ENCODE results near the gene TMEM107.
A peak's percentile ranks its signal among the peaks of the same experiment; 100 is the strongest.

Gene TMEM107

DNA sequence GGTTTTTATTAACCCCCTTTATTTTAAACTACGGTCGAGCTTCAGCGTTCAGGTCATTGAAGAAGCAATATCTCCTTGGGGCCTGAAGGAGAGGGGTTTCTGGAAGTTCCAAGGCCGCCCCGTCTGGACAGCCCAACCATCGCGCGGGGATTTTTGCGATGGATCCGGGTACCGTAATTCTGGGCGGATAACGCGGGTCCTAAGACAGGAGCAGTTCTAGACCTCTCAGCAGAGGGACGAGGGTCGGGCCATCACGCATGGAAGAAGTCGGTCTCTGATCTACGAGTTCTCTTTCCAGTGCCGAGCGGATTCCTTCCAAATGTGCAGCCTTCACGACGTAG, 10.2 kb upstream of the TMEM107 start:
- TF ChIP-seq, protein P1, sequence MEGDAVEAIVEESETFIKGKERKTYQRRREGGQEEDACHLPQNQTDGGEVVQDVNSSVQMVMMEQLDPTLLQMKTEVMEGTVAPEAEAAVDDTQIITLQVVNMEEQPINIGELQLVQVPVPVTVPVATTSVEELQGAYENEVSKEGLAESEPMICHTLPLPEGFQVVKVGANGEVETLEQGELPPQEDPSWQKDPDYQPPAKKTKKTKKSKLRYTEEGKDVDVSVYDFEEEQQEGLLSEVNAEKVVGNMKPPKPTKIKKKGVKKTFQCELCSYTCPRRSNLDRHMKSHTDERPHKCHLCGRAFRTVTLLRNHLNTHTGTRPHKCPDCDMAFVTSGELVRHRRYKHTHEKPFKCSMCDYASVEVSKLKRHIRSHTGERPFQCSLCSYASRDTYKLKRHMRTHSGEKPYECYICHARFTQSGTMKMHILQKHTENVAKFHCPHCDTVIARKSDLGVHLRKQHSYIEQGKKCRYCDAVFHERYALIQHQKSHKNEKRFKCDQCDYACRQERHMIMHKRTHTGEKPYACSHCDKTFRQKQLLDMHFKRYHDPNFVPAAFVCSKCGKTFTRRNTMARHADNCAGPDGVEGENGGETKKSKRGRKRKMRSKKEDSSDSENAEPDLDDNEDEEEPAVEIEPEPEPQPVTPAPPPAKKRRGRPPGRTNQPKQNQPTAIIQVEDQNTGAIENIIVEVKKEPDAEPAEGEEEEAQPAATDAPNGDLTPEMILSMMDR (IDR thresholded peaks at IDR 0.05; ENCODE audit: insufficient read depth, low read length, missing control alignments), result no peak
- H3K4me3 ChIP-seq (ENCODE audit: low read depth, low read length), result peak overlapping the region; percentile 85
- CTCF ChIA-PET, result interaction anchor here (0.8 to 2.7 kb wide), 6 partner anchors 15 to 126 kb away, joined by 3 to 13 read pairs (median 3); partner anchors contain the start of gene ALOXE3
- DNase-seq (ENCODE audit: low read depth, low spot score), result no peak
- POLR2A ChIA-PET, result interaction anchor here (1.2 to 3.7 kb wide), 5 partner anchors 10 to 39 kb away, joined by 3 to 29 read pairs (median 6); partner anchors contain the start of gene TMEM107

DNA sequence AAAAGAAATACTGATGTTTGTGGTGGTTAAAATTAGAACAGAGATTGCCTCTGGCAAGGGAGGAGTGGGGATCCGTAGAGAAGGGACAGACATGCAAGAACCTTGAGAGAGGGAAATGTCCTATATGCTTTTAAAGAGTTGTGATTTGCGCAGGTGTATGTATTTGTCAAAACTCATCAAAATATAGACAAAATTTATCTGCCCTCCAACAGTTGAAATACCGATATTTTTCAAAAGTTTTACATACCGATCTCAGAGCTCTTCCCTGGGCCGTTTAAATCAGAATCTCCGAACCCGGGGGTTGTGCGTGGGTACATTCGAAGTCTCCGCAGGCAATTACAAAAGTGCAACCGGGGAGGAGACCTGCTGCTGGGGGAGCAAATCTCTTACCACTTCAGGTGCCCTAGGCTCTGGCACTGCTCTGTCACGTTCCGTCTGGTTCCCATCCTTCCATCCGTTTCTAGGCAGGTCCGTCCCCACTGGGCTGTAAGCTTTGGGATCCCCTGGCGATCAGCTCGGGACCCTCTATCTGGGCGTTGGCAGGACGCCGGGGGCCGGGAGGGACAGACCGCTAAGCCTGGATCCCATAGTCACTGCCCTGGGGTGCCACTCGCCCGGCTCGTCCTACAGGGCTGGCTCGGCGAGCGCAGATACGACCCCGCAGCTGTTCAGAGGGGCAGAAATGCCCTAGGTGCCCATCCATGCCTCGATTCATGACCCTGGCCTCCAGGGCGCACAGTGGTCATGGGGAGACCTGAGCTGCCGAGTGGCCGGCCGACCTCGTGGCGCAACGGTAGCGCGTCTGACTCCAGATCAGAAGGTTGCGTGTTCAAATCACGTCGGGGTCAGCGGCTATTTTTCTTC, 9.6 kb upstream of the TMEM107 start:
- DNase-seq (ENCODE audit: low read depth, low spot score), result no peak
- CTCF ChIA-PET, result interaction anchor here (0.8 to 2.7 kb wide), 7 partner anchors 14 to 126 kb away, joined by 3 to 13 read pairs (median 3); partner anchors contain the start of gene ALOXE3
- TF ChIP-seq, protein P1 (IDR thresholded peaks at IDR 0.05; ENCODE audit: insufficient read depth, low read length, missing control alignments), result no peak
- POLR2A ChIA-PET, result interaction anchor here (0.7 to 3.7 kb wide), 6 partner anchors 9 to 61 kb away, joined by 3 to 29 read pairs (median 5); partner anchors contain the start of genes HES7 and TMEM107
- peak overlapping the region; percentile 85 for H3K4me3 ChIP-seq (ENCODE audit: low read depth, low read length)

DNA sequence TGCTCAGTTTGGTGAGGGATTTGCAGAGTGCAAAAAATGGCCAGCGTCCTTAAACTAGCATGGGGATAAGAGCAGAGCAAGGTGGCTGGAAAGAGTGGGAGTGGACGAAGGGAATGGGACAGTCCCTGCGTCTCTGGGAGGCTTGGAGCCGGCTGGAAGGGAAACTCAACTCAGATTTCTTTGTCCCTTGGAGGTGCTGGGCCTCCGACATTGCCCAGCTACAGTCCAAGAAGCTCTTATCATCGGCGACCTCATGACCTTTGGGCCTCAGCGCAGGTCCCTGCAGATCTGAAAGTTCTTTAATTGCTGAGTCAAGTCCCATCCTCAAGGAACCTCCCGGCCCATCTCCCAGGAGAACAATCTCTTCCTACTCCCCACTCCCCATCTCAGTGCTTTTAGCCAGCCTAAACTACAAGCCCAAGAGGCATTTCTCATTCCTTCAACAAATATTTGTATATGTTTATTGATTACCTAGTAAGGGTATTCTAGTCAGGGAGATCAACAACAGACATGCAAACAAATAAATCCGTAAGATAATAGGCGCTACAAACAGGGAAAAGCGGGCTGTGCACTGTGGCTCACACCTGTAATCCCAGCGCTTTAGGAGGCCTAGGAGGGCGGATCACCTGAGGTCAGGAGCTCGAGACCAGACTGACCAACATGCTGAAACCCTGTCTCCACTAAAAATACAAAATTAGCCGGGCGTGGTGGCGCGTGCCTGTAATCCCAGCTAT, 985 bp upstream of the TMEM107 start:
- POLR2A ChIA-PET, result interaction anchor here (0.6 to 1.0 kb wide), 2 partner anchors 9 to 25 kb away, joined by 3 read pairs; partner anchors contain the start of gene PER1

GRCh38 chr17:8175795-8176196, 384 bp downstream of the TMEM107 start:
- CTCF ChIA-PET, result interaction anchor here (1.0 to 1.4 kb wide), 2 partner anchors 16 to 38 kb away, joined by 3 read pairs; no protein-coding TSS in a partner anchor
- DNase-seq (ENCODE audit: low read depth, low spot score), result no peak
- TF ChIP-seq, protein P1 (IDR thresholded peaks at IDR 0.05; ENCODE audit: insufficient read depth, low read length, missing control alignments), result no peak
- POLR2A ChIA-PET, result interaction anchor here (0.6 kb wide), 1 partner anchor 258 kb away, joined by 3 read pairs; no protein-coding TSS in a partner anchor
- H3K4me3 ChIP-seq (ENCODE audit: low read depth, low read length), result peak overlapping the region; percentile 76

More for the DNA sequence above, 985 bp upstream of the TMEM107 start:
- peak overlapping the region; percentile 76 for H3K4me3 ChIP-seq (ENCODE audit: low read depth, low read length)
- TF ChIP-seq, protein P1 (IDR thresholded peaks at IDR 0.05; ENCODE audit: insufficient read depth, low read length, missing control alignments), result no peak
- DNase-seq (ENCODE audit: low read depth, low spot score), result no peak
- CTCF ChIA-PET, result interaction anchor here (0.8 to 1.5 kb wide), 3 partner anchors 16 to 123 kb away, joined by 3 to 4 read pairs (median 3); no protein-coding TSS in a partner anchor

DNA sequence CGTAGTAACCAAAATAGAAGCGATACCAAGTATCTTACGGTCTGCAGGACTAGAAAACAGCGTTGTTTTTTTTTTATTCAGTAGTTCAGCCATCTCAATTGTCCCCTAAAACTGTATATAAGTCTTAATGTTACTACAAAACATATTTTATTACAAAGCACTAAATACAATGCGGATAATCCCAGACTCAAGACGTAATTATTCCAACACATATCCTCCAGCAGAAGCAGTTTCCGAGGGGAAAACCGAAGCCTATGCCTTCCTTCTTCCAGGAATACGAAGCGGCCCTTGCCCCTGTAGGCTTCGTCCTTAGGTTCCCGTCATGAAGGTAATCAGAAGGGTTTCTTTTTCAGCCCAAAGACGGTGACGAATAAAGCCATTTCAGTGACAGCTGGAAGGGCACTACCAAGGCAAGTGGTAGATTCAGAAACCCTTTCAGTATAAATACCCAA, 2.3 kb downstream of the TMEM107 start:
- ChIA-PET CTCF (no interaction called here), POLR2A (interaction anchor here (0.8 to 2.1 kb wide), 18 partner anchors 10 to 486 kb away, joined by 3 to 17 read pairs (median 6); partner anchors contain the start of genes BORCS6, CTC1, HES7 and TP53)
- TF ChIP-seq, protein P1 (IDR thresholded peaks at IDR 0.05; ENCODE audit: insufficient read depth, low read length, missing control alignments), result no peak
- DNase-seq (ENCODE audit: low read depth, low spot score), result no peak
- peak overlapping the region; percentile 55 for H3K4me3 ChIP-seq (ENCODE audit: low read depth, low read length)
